GM12878 (cell line): ENCODE data around the gene LARP4B. TPM values are rescaled to one million over a fixed set of nuclear protein-coding genes. Genes with fewer than 3 reads are reported as not detected.

Source experiments
- ATAC-seq: fragments of 200-7000 bp; cut with Tn5 transposase; 3 replicates; pipeline ENCODE4 v1.9.1; 2020; ENCODE audit warnings: mild to moderate bottlenecking, moderate library complexity
- BruUV-seq: library from RNA; stranded (reverse); fragments of 400-500 nt; replicated peaks from 2 replicates; lab custom pipeline; 2021; lab: Mats Ljungman, UMichigan
- CTCF ChIA-PET: fragments of 300-600 bp; sonication (Branson Sonifier 250); formaldehyde crosslinking; extraction: SDS; loops from one replicate; lab custom pipeline; 2021; ENCODE audit warnings: inconsistent platforms; lab: Yijun Ruan, JAX
- POLR2A ChIA-PET: fragments of 350-600 bp; formaldehyde crosslinking; extraction: SDS; loops from one replicate; lab custom pipeline; 2021; ENCODE audit warnings: inconsistent platforms; lab: Charles Lee
- RAD21 ChIA-PET: fragments of 300-600 bp; sonication (Branson Sonifier 250); formaldehyde crosslinking; loops from one replicate; lab custom pipeline; 2023; ENCODE audit warnings: antibody characterized with exemption; ENCODE audit not compliant: unreplicated experiment; lab: Charles Lee
- SMC1A ChIA-PET: fragments of 300-600 bp; sonication (Branson Sonifier 250); formaldehyde crosslinking; loops from one replicate; lab custom pipeline; 2023; ENCODE audit not compliant: unreplicated experiment, uncharacterized antibody; lab: Charles Lee
- DNase-seq: peaks from one replicate; pipeline ENCODE4 v3.0.0-alpha.2; 2011; ENCODE audit warnings: low read depth, low spot score
- FAIRE-seq: peaks from 3 replicates; lab custom pipeline; 2011; peaks lifted over from hg19 to GRCh38; lab: Jason Lieb, UNC
- H2AFZ ChIP-seq: 2 replicates; pipeline ENCODE4 v1.6.0; 2011; ENCODE audit warnings: low read depth, low read length, control low read depth; ENCODE audit not compliant: control insufficient read depth
- H3K27ac ChIP-seq: 2 replicates; pipeline ENCODE4 v1.5.1; 2011; ENCODE audit warnings: control low read depth; ENCODE audit not compliant: control insufficient read depth, insufficient read depth
- H3K27me3 ChIP-seq, 2 experiments: replicated peaks in 1 of 2; 2 replicates each; pipeline versions ENCODE4 v1.6.0 to v1.6.1; 2011; ENCODE audit warnings: low read length in 1 of 2; ENCODE audit not compliant: control insufficient read depth in 2 of 2, insufficient read depth in 2 of 2
- H3K36me3 ChIP-seq, 2 experiments: 2 replicates each; pipeline ENCODE4 v1.5.1; 2011; ENCODE audit warnings: low read length in 1 of 2; ENCODE audit not compliant: control insufficient read depth in 2 of 2, insufficient read depth in 2 of 2
- H3K4me1 ChIP-seq: 2 replicates; pipeline ENCODE4 v1.6.1; 2011; ENCODE audit warnings: mild to moderate bottlenecking, low read length, moderate library complexity, mixed read lengths; ENCODE audit not compliant: control insufficient read depth, insufficient read depth
- H3K4me2 ChIP-seq: 2 replicates; pipeline ENCODE4 v1.6.0; 2011; ENCODE audit warnings: control low read depth; ENCODE audit not compliant: control insufficient read depth, insufficient read depth
- H3K4me3 ChIP-seq: fragments of 200-600 bp; sonication (generic); 2 replicates; pipeline ENCODE4 v1.5.1; 2016
- H3K79me2 ChIP-seq: 2 replicates; pipeline ENCODE4 v1.6.0; 2011; ENCODE audit warnings: low read length; ENCODE audit not compliant: control insufficient read depth, insufficient read depth
- H3K9ac ChIP-seq: 2 replicates; pipeline ENCODE4 v1.8.0; 2011; ENCODE audit warnings: low read length, control low read depth, mixed read lengths; ENCODE audit not compliant: control insufficient read depth, insufficient read depth
- H3K9me3 ChIP-seq: replicated peaks from 3 replicates; pipeline ENCODE4 v1.5.1; 2011; ENCODE audit warnings: mild to moderate bottlenecking, low read length; ENCODE audit not compliant: control insufficient read depth, insufficient read depth
- H4K20me1 ChIP-seq: 2 replicates; pipeline ENCODE4 v1.6.0; 2011; ENCODE audit not compliant: control insufficient read depth, insufficient read depth
- BRCA1 ChIP-seq: IDR thresholded peaks from 2 replicates; pipeline ENCODE4 v1.6.1; 2011; ENCODE audit warnings: low read depth, low read length, improper control_type of control experiment
- CREM ChIP-seq: IDR thresholded peaks from 2 replicates; pipeline ENCODE4 v1.6.1; 2014; ENCODE audit warnings: antibody characterized with exemption, low read depth
- IKZF1 ChIP-seq: fragments of 450-650 bp; conservative IDR thresholded peaks from 2 replicates; pipeline ENCODE4 v1.6.1; 2017; ENCODE audit warnings: antibody characterized with exemption, mild to moderate bottlenecking
- IKZF2 ChIP-seq, 2 experiments: fragments of 450-650 bp; IDR thresholded peaks; 2 replicates each; pipeline ENCODE4 v1.6.1; 2017; ENCODE audit warnings: mild to moderate bottlenecking in 2 of 2, moderate library complexity in 2 of 2
- IRF3 ChIP-seq: fragments of 450-650 bp; IDR thresholded peaks from 2 replicates; pipeline ENCODE4 v1.6.1; 2014; ENCODE audit warnings: mild to moderate bottlenecking
- NFYA ChIP-seq: IDR thresholded peaks from 2 replicates; pipeline ENCODE4 v1.6.1; 2011; ENCODE audit warnings: low read depth, mild to moderate bottlenecking, low read length, improper control_type of control experiment, borderline replicate concordance
- PKNOX1 ChIP-seq: fragments of 450-650 bp; IDR thresholded peaks from 2 replicates; pipeline ENCODE4 v1.6.1; 2016; ENCODE audit warnings: mild to moderate bottlenecking
- POLR2A ChIP-seq: IDR thresholded peaks from 2 replicates; pipeline ENCODE4 v1.6.1; 2011; ENCODE audit warnings: low read depth, mild to moderate bottlenecking, low read length
- SKIL ChIP-seq: fragments of 450-650 bp; IDR thresholded peaks from 2 replicates; pipeline ENCODE4 v1.6.1; 2017; ENCODE audit warnings: mild to moderate bottlenecking, low read depth, inconsistent platforms; ENCODE audit not compliant: poor library complexity, severe bottlenecking
- ZNF274 ChIP-seq: IDR thresholded peaks from one replicate; pipeline ENCODE4 v1.8.0; 2011; ENCODE audit not compliant: insufficient read length, insufficient read depth
- WGBS: methylation state at CpG from one replicate; pipeline ENCODE4 v1.1.6; 2016; ENCODE audit warnings: low lambda C conversion rate; ENCODE audit not compliant: insufficient replicate concordance, insufficient coverage; ENCODE audit errors: missing lambda C conversion rate; 5-methylcytosine and 5-hydroxymethylcytosine counted together
- in situ Hi-C: fragments of 300-500 bp; cut with MboI; formaldehyde crosslinking; loops from 9 replicates; pipeline ENCODE4 v1.14.3; 2018; ENCODE audit warnings: mixed read lengths
- intact Hi-C: fragments of 100-400 bp; cut with micrococcal nuclease; formaldehyde crosslinking; loops from one replicate; pipeline ENCODE4 v1.14.2; 2022; ENCODE audit not compliant: unreplicated experiment
- polyA plus RNA-seq, 11 experiments: library from polyadenylated mRNA; depleted of rRNA in 4 of 11; unstranded in 6 of 11; stranded (reverse) in 5 of 11; fragments of >200 nt; fragmentation: Nextera tagmentation in 4 of 11; fragmentation: Illumina TruSeq in 1 of 11; extraction: Ambion mirVana in 4 of 11; extraction: Trizol in 1 of 11; gene quantifications; 1 replicate in 1 of 11; 2 replicates in 10 of 11; pipeline versions ENCODE4 v1.2.1 to v1.2.3, GENCODE V29; 2011 to 2016; ENCODE audit warnings: inconsistent platforms in 2 of 11, missing spikeins in 2 of 11, low read depth in 1 of 11
- total RNA-seq, 4 experiments: library from RNA; depleted of rRNA in 3 of 4; stranded (reverse); fragments of >200 nt in 3 of 4; fragmentation: Illumina TruSeq in 1 of 4; extraction: Trizol in 1 of 4; gene quantifications; 2 replicates each; pipeline versions ENCODE4 v1.2.1 to v1.2.3, GENCODE V29; 2013 to 2021
- TF ChIP-seq, protein P1 (sequence below): fragments of 450-650 bp; IDR thresholded peaks from 2 replicates; pipeline ENCODE4 v1.6.1; 2016; ENCODE audit warnings: mild to moderate bottlenecking

LARP4B gene
- total and polyA plus RNA-seq, 10 of the 15 experiments (the other 5 are each of a cell fraction or from before 2014, with no cell fraction given) = 10.5 to 119 (median 39.4) TPM

- SMC1A ChIA-PET = no interaction called here
- WGBS = 95% methylated on average over 30 of the region's 30 CpGs
- DNase-seq = no peak
- H3K4me3 ChIP-seq = no peak overlapping the region
- H3K79me2 ChIP-seq = no peaks in the 10 kb centered on the region
- H3K9me3 ChIP-seq = no peaks in the 10 kb centered on the region
- H3K36me3 ChIP-seq = peaks cover 4 to 14% of the 10 kb centered on the region in 2 experiments
- in situ Hi-C loops = no loop called here
- no peak overlapping the region for H3K27ac ChIP-seq
- no peaks in the 10 kb centered on the region; the same call in 1 of the 2 replicates for H4K20me1 ChIP-seq
- no peak for TF ChIP-seq NFYA
- TF ChIP-seq CREM = no peak
- no peak for TF ChIP-seq PKNOX1
- no peak for TF ChIP-seq POLR2A
- TF ChIP-seq IKZF1 = no peak
- no peak for TF ChIP-seq IKZF2 (IDR thresholded peaks at IDR 0.05)
- no peak for TF ChIP-seq SKIL
- TF ChIP-seq BRCA1 = no peak
- TF ChIP-seq ZNF274 = no peak
- TF ChIP-seq IRF3 = no peak
- TF ChIP-seq, protein P1, sequence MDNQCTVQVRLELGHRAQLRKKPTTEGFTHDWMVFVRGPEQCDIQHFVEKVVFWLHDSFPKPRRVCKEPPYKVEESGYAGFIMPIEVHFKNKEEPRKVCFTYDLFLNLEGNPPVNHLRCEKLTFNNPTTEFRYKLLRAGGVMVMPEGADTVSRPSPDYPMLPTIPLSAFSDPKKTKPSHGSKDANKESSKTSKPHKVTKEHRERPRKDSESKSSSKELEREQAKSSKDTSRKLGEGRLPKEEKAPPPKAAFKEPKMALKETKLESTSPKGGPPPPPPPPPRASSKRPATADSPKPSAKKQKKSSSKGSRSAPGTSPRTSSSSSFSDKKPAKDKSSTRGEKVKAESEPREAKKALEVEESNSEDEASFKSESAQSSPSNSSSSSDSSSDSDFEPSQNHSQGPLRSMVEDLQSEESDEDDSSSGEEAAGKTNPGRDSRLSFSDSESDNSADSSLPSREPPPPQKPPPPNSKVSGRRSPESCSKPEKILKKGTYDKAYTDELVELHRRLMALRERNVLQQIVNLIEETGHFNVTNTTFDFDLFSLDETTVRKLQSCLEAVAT = no peak
- TF ChIP-seq, all 136 proteins: peak for 0
- FAIRE-seq (no peak), ATAC-seq (no peak)
- Histone ChIP-seq H3K27me3 (no peaks in the 10 kb centered on the region), H3K9ac (no peak overlapping the region), H3K4me1 (no peaks in the 10 kb centered on the region), H2AFZ (no peak overlapping the region), H3K4me2 (no peak overlapping the region)
- CTCF ChIA-PET = no interaction called here
- RAD21 ChIA-PET = no interaction called here
- intact Hi-C loops = no loop called here
- BruUV-seq = no TSS peak
- POLR2A ChIA-PET = no interaction called here
Measured at GRCh38 chr10:807163-807957, 124.1 kb downstream of the LARP4B start.
